ENCODE measurements around the gene CDH13.

DNA sequence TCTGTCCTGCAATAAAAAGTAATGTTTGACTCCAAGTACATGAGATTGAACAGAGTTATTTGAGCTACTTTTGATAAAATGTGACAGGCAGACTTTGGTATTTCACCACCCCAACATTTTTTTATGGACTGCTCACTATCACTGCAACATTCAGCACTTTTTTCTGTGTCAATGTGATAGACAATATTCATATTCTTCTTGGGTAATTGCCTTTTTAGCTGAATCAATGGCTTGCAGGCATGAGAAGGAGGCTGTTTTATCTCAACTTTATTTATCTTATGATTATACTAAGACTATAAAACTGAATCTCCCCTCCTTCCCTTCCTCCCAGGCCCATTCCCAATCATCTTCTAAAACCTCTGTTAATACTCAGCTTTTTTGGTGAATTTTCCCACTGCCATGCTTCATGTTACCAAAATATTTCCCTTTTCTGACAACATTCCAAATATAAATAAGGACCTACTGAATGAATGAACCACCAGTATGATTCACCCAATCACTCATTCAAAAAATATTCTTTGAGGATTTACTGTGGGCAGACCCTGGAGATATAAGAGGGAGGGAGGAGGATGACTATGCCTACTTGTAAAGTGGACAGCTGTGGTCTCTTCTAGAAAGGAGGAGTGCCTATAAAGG, 67.6 kb downstream of the CDH13 start:
- TF ChIP-seq CTCF (conservative IDR thresholded peaks at IDR 0.05 in 1 of 2, IDR thresholded peaks at IDR 0.05 in 1 of 2; ENCODE audit: low read depth in 1 of 2, low read length in 2 of 2) (no peak), EZH2 (IDR thresholded peaks at IDR 0.05; ENCODE audit: low read length, missing control alignments) (no peak)

Measured in fibroblast of lung (primary cell).